GM15510 (cell line): ENCODE results near the gene MIOS.
A peak's percentile ranks its signal among the peaks of the same experiment; 100 is the strongest.

Experiments
- POLR2A ChIP-seq: IDR thresholded peaks from 3 replicates; pipeline ENCODE4 v1.6.1; 2011; ENCODE audit warnings: borderline replicate concordance; ENCODE audit not compliant: insufficient read length; ENCODE audit errors: extremely low read depth

The MIOS gene

GRCh38 chr7:7567898-7568531, 1.3 kb downstream of the MIOS start:
- no peak for TF ChIP-seq POLR2A

GRCh38 chr7:7568553-7568952, 1.9 kb downstream of the MIOS start:
- no peak for TF ChIP-seq POLR2A

GRCh38 chr7:7569081-7569527, 2.4 kb downstream of the MIOS start:
- TF ChIP-seq POLR2A, result no peak

- peak; percentile 16 for TF ChIP-seq POLR2A
Observed at GRCh38 chr7:7569615-7570014, 2.9 kb downstream of the MIOS start.

GRCh38 chr7:7570584-7570983, 3.9 kb downstream of the MIOS start:
- TF ChIP-seq POLR2A, result no peak

- no peak for TF ChIP-seq POLR2A
Observed at GRCh38 chr7:7573701-7574100, 7.0 kb downstream of the MIOS start.

- no peak for TF ChIP-seq POLR2A
Observed at GRCh38 chr7:7576344-7576743, 9.7 kb downstream of the MIOS start.

- no peak for TF ChIP-seq POLR2A
Observed at GRCh38 chr7:7577888-7578287, 11.2 kb downstream of the MIOS start.

- no peak for TF ChIP-seq POLR2A
Observed at GRCh38 chr7:7579638-7580037, 13.0 kb downstream of the MIOS start.

GRCh38 chr7:7581531-7582179, 15.0 kb downstream of the MIOS start:
- no peak for TF ChIP-seq POLR2A

GRCh38 chr7:7582596-7582995, 15.9 kb downstream of the MIOS start:
- TF ChIP-seq POLR2A, result no peak

GRCh38 chr7:7583731-7584130, 17.0 kb downstream of the MIOS start:
- TF ChIP-seq POLR2A, result no peak

GRCh38 chr7:7584653-7585052, 18.0 kb downstream of the MIOS start:
- TF ChIP-seq POLR2A, result no peak

GRCh38 chr7:7585241-7585928, 18.7 kb downstream of the MIOS start:
- TF ChIP-seq POLR2A, result no peak

GRCh38 chr7:7595451-7595850, 28.8 kb downstream of the MIOS start:
- TF ChIP-seq POLR2A, result no peak

- no peak for TF ChIP-seq POLR2A
Observed at GRCh38 chr7:7596176-7596575, 29.5 kb downstream of the MIOS start.
